OCI-LY3 (cell line): ENCODE data around the gene STYXL1.

Source experiments
- EZH2phosphoT487 ChIP-seq: fragments of 200-600 bp; shearing (Covaris generic); IDR thresholded peaks from 2 replicates; pipeline ENCODE4 v1.6.1; 2018; ENCODE audit warnings: antibody characterized with exemption, mixed run types, low read depth
- TF ChIP-seq, protein P1 (sequence below): fragments of 200-600, 300-600 bp; sonication (generic); IDR thresholded peaks from 2 replicates; pipeline ENCODE4 v1.5.1; 2014; ENCODE audit warnings: antibody characterized with exemption, low read length, low read depth

DNA sequence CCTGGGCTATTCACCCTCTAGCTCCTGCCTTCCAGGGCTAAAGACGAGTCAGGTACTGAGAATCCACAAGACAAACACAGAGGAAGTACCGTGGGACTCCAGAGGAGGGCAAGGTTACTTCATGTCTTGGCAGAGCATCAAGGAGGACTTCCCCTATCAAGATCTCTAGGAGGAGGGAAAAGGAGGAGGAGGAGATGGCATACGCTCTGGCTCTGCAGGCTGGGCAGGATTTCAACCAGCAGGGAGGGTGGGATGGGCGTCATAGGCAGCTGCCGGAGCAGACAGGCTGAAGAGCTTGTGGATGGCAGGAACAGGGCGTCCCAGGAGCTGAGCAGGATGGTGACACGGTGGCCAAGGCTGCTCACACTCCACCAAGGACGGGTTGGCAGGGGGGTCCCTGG lies 21.4 kb upstream of the STYXL1 start:
- TF ChIP-seq, protein P1, sequence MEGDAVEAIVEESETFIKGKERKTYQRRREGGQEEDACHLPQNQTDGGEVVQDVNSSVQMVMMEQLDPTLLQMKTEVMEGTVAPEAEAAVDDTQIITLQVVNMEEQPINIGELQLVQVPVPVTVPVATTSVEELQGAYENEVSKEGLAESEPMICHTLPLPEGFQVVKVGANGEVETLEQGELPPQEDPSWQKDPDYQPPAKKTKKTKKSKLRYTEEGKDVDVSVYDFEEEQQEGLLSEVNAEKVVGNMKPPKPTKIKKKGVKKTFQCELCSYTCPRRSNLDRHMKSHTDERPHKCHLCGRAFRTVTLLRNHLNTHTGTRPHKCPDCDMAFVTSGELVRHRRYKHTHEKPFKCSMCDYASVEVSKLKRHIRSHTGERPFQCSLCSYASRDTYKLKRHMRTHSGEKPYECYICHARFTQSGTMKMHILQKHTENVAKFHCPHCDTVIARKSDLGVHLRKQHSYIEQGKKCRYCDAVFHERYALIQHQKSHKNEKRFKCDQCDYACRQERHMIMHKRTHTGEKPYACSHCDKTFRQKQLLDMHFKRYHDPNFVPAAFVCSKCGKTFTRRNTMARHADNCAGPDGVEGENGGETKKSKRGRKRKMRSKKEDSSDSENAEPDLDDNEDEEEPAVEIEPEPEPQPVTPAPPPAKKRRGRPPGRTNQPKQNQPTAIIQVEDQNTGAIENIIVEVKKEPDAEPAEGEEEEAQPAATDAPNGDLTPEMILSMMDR = no peak
- TF ChIP-seq EZH2phosphoT487 = no peak
